ENCODE results near the gene SMYD3.

DNA sequence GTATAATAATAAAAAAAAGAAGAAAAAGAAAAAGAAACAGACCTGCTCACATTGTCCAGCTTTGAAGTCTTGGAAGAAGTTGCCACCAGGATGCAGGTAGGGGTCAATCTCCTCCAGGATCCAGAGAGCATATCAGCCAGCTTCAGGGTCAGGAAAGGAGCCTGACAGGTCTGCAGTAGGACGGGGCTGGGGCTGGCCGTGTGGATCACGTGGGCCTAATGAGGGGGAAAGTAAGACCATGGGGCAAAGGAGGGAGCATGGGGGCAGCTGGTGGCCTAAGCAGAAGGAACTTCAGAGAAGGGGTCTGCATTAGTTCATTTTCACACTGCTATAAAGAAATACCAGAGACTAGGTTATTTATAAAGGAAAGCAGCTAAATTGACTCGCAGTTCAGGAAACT is 19.3 kb upstream of the SMYD3 start:
- TF ChIP-seq, protein P1, sequence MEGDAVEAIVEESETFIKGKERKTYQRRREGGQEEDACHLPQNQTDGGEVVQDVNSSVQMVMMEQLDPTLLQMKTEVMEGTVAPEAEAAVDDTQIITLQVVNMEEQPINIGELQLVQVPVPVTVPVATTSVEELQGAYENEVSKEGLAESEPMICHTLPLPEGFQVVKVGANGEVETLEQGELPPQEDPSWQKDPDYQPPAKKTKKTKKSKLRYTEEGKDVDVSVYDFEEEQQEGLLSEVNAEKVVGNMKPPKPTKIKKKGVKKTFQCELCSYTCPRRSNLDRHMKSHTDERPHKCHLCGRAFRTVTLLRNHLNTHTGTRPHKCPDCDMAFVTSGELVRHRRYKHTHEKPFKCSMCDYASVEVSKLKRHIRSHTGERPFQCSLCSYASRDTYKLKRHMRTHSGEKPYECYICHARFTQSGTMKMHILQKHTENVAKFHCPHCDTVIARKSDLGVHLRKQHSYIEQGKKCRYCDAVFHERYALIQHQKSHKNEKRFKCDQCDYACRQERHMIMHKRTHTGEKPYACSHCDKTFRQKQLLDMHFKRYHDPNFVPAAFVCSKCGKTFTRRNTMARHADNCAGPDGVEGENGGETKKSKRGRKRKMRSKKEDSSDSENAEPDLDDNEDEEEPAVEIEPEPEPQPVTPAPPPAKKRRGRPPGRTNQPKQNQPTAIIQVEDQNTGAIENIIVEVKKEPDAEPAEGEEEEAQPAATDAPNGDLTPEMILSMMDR (IDR thresholded peaks at IDR 0.05) = no peak
- TF ChIP-seq EZH2 (IDR thresholded peaks at IDR 0.05; ENCODE audit: borderline replicate concordance, insufficient read depth, low read depth, low read length, poor library complexity, severe bottlenecking) = no peak
